Central memory CD8-positive, alpha-beta T cell (primary cell): ENCODE results near the gene POLA1.
"Not testable (repeated sequence)": the region's sequence is repeated elsewhere in the genome, so short reads cannot be mapped to it uniquely, and the experiment has no call there.

Experiments
- ATAC-seq: fragments of 150-1000 bp; cut with Tn5 transposase; replicated peaks from 2 replicates; pipeline ENCODE4 v1.10.0; 2022; ENCODE audit warnings: mild to moderate bottlenecking, moderate FRiP score, moderate number of reproducible peaks; ENCODE audit not compliant: poor library complexity, severe bottlenecking; ENCODE audit errors: extremely low read depth
- DNase-seq, 2 donors: peaks; one replicate each; pipeline ENCODE4 v3.0.0; 2021; ENCODE audit warnings: low spot score in 2 of 2
- H3K27ac Mint-ChIP-seq: one replicate; pipeline ENCODE4 v1.8.0; 2022; ENCODE audit warnings: low read depth, mild to moderate bottlenecking, moderate library complexity, mixed read lengths
- H3K27me3 Mint-ChIP-seq: one replicate; pipeline ENCODE4 v1.8.0; 2022; ENCODE audit warnings: mixed read lengths
- H3K36me3 Mint-ChIP-seq: one replicate; pipeline ENCODE4 v1.8.0; 2022; ENCODE audit warnings: mild to moderate bottlenecking, moderate library complexity, mixed read lengths; ENCODE audit not compliant: insufficient read depth
- H3K4me1 Mint-ChIP-seq: one replicate; pipeline ENCODE4 v1.8.0; 2022; ENCODE audit warnings: mixed read lengths
- H3K4me3 Mint-ChIP-seq: one replicate; pipeline ENCODE4 v1.8.0; 2022; ENCODE audit warnings: mild to moderate bottlenecking, moderate library complexity, mixed read lengths
- H3K9me3 Mint-ChIP-seq: one replicate; pipeline ENCODE4 v1.8.0; 2022; ENCODE audit warnings: mixed read lengths

The POLA1 gene, protein sequence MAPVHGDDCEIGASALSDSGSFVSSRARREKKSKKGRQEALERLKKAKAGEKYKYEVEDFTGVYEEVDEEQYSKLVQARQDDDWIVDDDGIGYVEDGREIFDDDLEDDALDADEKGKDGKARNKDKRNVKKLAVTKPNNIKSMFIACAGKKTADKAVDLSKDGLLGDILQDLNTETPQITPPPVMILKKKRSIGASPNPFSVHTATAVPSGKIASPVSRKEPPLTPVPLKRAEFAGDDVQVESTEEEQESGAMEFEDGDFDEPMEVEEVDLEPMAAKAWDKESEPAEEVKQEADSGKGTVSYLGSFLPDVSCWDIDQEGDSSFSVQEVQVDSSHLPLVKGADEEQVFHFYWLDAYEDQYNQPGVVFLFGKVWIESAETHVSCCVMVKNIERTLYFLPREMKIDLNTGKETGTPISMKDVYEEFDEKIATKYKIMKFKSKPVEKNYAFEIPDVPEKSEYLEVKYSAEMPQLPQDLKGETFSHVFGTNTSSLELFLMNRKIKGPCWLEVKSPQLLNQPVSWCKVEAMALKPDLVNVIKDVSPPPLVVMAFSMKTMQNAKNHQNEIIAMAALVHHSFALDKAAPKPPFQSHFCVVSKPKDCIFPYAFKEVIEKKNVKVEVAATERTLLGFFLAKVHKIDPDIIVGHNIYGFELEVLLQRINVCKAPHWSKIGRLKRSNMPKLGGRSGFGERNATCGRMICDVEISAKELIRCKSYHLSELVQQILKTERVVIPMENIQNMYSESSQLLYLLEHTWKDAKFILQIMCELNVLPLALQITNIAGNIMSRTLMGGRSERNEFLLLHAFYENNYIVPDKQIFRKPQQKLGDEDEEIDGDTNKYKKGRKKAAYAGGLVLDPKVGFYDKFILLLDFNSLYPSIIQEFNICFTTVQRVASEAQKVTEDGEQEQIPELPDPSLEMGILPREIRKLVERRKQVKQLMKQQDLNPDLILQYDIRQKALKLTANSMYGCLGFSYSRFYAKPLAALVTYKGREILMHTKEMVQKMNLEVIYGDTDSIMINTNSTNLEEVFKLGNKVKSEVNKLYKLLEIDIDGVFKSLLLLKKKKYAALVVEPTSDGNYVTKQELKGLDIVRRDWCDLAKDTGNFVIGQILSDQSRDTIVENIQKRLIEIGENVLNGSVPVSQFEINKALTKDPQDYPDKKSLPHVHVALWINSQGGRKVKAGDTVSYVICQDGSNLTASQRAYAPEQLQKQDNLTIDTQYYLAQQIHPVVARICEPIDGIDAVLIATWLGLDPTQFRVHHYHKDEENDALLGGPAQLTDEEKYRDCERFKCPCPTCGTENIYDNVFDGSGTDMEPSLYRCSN (N-terminal part only)

DNA sequence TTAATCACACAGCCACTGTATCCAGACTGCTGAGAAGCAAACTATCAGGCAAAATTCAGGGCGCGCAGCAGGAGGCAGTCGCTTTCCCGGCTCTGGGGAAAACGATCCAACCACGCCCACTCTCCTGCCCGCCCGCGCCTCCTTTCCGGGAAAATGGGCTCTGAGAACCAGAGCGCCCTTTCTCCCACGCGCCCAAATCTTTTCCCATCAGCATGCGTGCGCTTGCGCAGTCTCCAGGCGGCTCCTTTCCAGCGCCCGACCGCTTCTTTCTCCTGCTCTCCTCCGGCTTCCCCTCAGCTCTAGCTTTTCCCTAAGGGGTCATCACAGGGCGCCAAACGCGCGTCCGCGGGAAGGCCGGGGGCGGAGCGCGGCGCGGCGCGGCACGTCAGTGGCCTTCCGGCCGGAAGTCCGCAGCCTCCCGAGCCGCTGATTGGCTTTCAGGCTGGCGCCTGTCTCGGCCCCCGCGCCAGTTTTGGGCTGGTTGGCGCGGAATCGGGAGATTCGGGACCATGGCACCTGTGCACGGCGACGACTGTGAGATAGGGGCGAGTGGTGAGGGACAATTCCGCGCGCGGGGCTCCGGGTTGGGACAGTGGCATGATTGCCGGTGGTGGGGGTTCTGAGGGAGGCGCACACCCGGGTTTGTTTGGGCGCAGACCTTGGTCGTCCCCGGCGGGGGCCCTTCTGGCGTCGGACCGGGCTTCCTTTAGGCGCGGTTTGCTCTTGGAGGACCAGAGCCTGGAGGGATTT is at the start of gene POLA1:
Gene POLA1, plus strand, starts transcription at position 466 of the 750 bp plus-strand sequence. Its CDS starts 44 bp downstream, at position 510.
- Mint-ChIP-seq H3K27me3 (no peaks in the 10 kb centered on the region), H3K4me3 (peak within 1 kb of the TSS; percentile 89), H3K27ac (peak within 1 kb of the TSS; percentile 92), H3K4me1 (peaks cover 14% of the 10 kb centered on the region), H3K9me3 (no peaks in the 10 kb centered on the region), H3K36me3 (peaks cover 7% of the 10 kb centered on the region)
- ATAC-seq (peak; percentile 77), DNase-seq (peak; percentile 18 to 22)

DNA sequence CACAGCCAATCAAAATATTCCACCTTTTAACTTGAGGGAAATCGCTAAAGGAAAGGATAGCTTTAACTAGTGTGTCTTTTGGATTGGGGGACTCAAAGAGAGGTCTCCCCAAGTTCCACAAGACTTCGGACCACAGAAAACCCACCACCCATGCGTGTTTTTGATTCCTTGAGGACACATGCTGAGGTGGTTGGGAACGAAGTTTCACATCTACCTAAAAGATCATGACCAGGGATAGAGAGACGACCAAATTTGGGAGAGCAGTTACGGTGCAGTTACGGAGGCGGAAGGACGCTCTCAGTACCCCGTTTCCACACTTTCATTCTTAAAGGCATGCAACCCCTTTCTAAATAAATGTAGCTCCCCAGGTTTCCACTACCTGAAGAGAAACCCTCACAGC is 47.7 kb upstream of the POLA1 start:
- DNase-seq, result no peak
- no peaks in the 10 kb centered on the region for H3K9me3 Mint-ChIP-seq
- H3K27ac Mint-ChIP-seq, result no peak overlapping the region
- H3K36me3 Mint-ChIP-seq, result peaks cover 2% of the 10 kb centered on the region
- no peak for ATAC-seq
- H3K4me3 Mint-ChIP-seq, result no peak overlapping the region
- peaks cover 15% of the 10 kb centered on the region for H3K4me1 Mint-ChIP-seq
- peaks cover 15% of the 10 kb centered on the region for H3K27me3 Mint-ChIP-seq

DNA sequence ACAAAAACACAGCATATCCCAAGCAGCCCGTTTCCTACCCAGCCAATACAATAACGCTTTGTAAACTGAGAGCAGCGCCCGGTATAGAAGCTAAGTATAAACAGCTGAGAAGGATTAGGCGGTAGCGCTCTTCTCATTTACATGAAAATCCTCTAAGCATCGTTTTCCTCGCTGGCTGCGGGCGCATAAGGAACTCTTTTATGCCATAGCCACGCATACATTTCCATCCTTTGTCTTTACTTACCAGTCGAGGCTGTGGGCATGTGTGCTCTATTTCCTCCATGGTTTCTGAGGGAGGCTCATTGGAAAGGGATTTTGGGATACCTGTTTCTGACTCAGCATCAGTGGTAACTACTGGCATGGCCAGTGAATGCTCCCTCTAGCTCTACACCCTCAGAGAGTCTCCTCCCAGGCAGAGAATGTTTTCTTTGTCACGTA is 47.0 kb upstream of the POLA1 start:
- DNase-seq, result no peak
- ATAC-seq, result peak; percentile 25
- Mint-ChIP-seq H3K4me1 (peaks cover 15% of the 10 kb centered on the region), H3K9me3 (no peaks in the 10 kb centered on the region), H3K27ac (peak overlapping the region; percentile 48), H3K27me3 (peaks cover 15% of the 10 kb centered on the region), H3K4me3 (peak overlapping the region; percentile 74), H3K36me3 (peaks cover 2% of the 10 kb centered on the region)

DNA sequence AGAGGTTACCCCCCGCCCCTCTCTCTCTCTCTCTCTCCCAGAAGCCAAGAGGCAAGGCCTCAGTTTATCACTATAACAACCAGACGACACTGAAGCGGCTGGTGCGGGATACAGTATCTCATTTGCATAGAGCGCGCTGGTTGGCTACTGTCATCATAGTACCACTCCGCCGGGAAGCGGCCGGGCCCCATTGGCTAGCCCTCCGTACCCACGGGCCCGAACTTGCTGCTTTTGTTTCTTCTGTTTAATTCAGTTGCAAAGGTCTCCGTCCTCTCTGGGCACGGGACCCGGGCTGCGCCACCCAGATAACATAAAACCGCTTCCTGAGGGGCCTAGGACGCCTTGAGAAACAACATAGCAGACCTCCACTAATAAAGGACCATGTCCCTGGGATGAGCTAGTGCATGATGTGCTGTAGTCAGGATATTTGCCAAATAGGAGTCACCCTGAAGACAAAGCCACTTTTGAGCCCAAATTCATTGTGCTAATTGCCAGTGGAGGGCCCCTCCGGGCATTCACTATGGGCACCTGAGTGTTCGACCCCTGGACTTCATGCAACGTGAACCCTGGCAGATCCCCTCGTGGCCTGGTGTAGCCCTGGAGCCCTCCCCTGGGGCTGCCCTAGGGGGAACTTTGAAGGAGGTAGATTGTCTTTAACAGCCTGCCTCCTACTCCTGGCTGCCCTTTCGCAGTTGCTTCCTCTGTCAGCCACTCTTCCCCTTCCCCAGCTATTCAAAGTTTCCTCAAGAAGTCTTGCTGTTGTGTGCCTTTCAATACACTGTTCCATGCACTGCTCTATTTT is 46.3 kb upstream of the POLA1 start, which contains the start of gene PCYT1B:
Gene PCYT1B, minus strand, starts transcription at position 91 of the 802 bp plus-strand sequence. CDS start 242 bp downstream, outside the sequence.
- Mint-ChIP-seq H3K27me3 (peaks cover 15% of the 10 kb centered on the region), H3K36me3 (peaks cover 2% of the 10 kb centered on the region), H3K4me1 (peaks cover 15% of the 10 kb centered on the region), H3K4me3 (peak within 1 kb of the TSS; percentile 74), H3K9me3 (no peaks in the 10 kb centered on the region), H3K27ac (peak within 1 kb of the TSS; percentile 48)
- DNase-seq (peak; percentile 13 to 19), ATAC-seq (peak; percentile 93)

DNA sequence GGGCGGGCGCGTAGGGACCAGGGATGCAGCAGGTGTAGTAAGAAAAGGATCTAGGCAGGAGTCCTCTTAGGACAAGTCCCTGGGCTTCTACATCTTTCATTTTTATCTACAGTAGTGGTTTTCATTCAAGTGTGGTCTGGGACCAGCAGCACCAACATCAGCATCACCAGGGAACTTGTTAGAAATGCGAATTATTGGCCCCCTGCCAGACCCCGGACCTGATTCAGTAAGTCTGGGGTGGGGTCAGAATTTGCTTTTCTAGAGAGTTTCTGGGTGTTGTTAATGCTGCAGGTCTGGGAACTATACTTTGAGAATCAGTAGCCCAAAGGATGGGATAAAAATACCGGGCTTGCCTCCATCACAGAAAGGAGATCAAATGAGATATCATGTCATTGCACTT is 45.2 kb upstream of the POLA1 start:
- Mint-ChIP-seq H3K9me3 (no peaks in the 10 kb centered on the region), H3K27ac (no peak overlapping the region), H3K4me3 (no peak overlapping the region), H3K4me1 (peaks cover 15% of the 10 kb centered on the region), H3K27me3 (peaks cover 15% of the 10 kb centered on the region), H3K36me3 (peaks cover 2% of the 10 kb centered on the region)
- DNase-seq (no peak), ATAC-seq (no peak)

DNA sequence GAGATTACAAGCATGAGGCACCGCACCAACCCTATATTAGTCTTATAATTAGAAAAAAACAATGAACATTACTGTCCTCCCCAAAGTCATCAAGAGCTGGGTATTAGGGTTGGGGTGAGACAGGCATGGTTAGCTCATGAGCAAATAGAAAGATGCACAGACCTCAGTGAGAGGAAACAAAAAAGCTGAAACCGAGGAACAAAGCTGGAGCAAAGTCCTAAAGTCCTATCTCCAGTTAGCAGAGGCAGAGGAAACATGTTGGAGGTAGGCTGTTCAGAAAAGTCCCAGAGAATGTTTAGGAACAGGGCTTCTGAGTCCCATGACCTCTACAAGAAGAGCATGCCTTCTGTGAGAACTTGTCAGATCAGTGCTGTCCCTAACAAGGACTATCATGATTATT is 41.9 kb upstream of the POLA1 start:
- no peak overlapping the region for H3K27ac Mint-ChIP-seq
- no peak for DNase-seq
- no peak for ATAC-seq
- H3K4me1 Mint-ChIP-seq, result peaks cover 13% of the 10 kb centered on the region
- H3K27me3 Mint-ChIP-seq, result peaks cover 15% of the 10 kb centered on the region
- no peak overlapping the region for H3K4me3 Mint-ChIP-seq
- peaks cover 2% of the 10 kb centered on the region for H3K36me3 Mint-ChIP-seq
- H3K9me3 Mint-ChIP-seq, result no peaks in the 10 kb centered on the region

DNA sequence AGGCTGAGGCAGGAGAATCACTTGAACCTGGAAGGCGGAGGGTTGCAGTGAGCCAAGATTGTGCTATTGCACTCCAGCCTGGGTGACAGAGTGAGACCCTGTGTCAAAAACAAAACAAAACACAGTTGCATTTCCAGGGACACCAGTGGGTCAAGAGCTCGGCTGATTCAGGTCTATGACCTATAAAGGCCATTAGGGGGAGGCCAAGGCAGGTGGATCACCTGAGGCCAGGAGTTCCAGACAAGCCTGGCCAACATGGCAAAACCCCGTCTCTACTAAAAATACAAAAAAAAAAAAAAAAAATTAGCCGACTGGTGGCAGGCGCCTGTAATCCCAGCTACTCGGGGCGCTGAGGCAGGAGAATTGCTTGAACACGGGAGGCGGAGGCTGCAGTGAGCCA is 38.0 kb upstream of the POLA1 start:
- not testable (repeated sequence) for ATAC-seq, H3K27me3 Mint-ChIP-seq, DNase-seq, H3K27ac Mint-ChIP-seq, H3K4me1 Mint-ChIP-seq, H3K9me3 Mint-ChIP-seq, H3K36me3 Mint-ChIP-seq, H3K4me3 Mint-ChIP-seq

DNA sequence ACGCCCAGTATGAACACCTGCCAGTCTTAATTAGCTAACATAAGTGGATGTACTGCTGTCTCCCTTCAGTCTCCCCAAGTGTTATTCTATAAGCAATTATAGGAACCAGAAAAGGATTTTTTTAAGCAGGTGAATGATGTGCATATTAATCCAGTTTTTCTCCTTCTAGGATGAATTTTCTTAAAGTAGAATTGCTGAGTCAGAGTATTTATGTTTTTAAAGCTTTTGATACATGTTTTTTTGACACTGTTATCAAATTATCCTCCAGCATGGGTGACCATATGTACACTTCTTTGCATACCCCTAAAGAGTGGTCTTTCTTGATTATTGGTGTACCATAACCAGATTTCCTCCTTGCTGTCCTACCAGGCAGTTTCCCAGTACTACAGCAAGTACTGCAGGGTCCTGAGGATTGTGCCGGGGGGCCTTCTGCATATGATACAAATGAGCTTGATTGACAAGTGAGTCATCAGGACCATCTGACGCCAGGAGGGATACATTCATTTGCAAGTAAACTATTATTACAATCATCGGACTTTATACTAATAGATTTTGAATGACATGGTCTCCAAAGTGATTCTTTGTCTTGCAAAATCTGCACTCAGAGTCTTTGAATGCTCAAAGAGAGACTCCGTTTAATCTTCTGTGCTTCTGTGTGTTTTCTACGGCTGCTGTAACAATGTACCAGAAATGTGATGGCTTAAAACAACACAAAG is 35.9 kb upstream of the POLA1 start:
- no peak for DNase-seq
- no peak overlapping the region for H3K27ac Mint-ChIP-seq

DNA sequence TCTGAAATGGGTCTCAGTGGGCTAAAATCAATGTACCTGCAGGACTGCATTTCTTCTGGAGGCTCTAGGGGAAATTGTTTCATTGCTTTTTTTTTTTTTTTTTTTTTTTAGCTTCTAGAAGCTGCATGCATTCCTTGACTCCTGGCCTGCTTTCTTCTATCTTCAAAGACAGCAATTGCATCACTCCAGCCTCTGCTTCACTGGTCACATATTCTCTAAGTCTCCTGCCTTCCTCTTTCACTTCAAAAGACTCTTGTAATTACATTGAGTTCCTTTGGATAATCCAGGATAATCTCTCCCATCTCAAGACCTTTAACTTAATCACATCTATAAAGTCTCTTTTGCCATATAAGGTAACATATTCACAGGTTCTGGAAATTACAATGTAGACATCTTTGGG is 35.3 kb upstream of the POLA1 start:
- no peaks in the 10 kb centered on the region for H3K36me3 Mint-ChIP-seq
- H3K27me3 Mint-ChIP-seq, result no peaks in the 10 kb centered on the region
- H3K4me3 Mint-ChIP-seq, result no peak overlapping the region
- ATAC-seq (no peak), DNase-seq (no peak)
- no peak overlapping the region for H3K27ac Mint-ChIP-seq
- H3K9me3 Mint-ChIP-seq, result no peaks in the 10 kb centered on the region
- no peaks in the 10 kb centered on the region for H3K4me1 Mint-ChIP-seq

More for the DNA sequence above, 35.9 kb upstream of the POLA1 start:
- H3K9me3 Mint-ChIP-seq, result no peaks in the 10 kb centered on the region
- no peaks in the 10 kb centered on the region for H3K27me3 Mint-ChIP-seq
- H3K4me1 Mint-ChIP-seq, result no peaks in the 10 kb centered on the region
- no peak overlapping the region for H3K4me3 Mint-ChIP-seq
- no peak for ATAC-seq
- no peaks in the 10 kb centered on the region for H3K36me3 Mint-ChIP-seq

DNA sequence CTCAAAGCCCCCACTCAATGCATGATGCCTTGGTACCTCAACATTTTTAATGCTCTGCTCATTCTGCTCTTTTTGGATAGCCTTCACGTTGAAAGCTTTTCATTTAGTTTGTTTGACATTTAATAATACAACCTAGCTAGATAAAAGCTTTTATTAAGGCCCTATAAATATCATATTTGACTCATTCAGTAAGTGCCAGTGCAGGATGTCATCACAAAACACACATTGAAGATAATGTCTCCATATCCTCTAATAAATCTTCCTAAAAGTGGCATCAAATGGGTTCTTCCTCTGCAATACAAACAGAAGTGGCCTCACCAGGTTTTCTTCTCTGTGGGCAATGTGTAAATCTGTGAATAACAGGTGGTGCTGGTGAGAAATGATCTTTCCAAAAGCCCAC is 34.6 kb upstream of the POLA1 start:
- Mint-ChIP-seq H3K4me1 (no peaks in the 10 kb centered on the region), H3K27me3 (no peaks in the 10 kb centered on the region), H3K9me3 (no peaks in the 10 kb centered on the region), H3K36me3 (no peaks in the 10 kb centered on the region), H3K27ac (no peak overlapping the region), H3K4me3 (no peak overlapping the region)
- ATAC-seq, result no peak
- DNase-seq, result no peak
